Activated B cell treated with CpG ODN at 0.5 μM for 24 hours (primary cell): ENCODE data around the gene CDC42EP1. TPM values are rescaled to one million over a fixed set of nuclear protein-coding genes. Genes with fewer than 3 reads are reported as not detected.
"Not testable (repeated sequence)": the region's sequence is repeated elsewhere in the genome, so short reads cannot be mapped to it uniquely, and the experiment has no call there.

Experiments
- ATAC-seq: fragments of 200-7000 bp; cut with Tn5 transposase; one replicate; pipeline ENCODE4 v1.10.0; 2021; ENCODE audit warnings: low read depth, mild to moderate bottlenecking, moderate library complexity
- CTCF ChIA-PET: fragments of 350-600 bp; sonication (Branson Sonifier 250); formaldehyde crosslinking; loops from one replicate; lab custom pipeline; 2021; ENCODE audit warnings: antibody characterized with exemption; lab: Charles Lee
- POLR2A ChIA-PET: fragments of 350-600 bp; sonication (Branson Sonifier 250); formaldehyde crosslinking; loops from one replicate; lab custom pipeline; 2021; ENCODE audit warnings: antibody characterized with exemption; lab: Charles Lee
- DNase-seq: peaks from one replicate; pipeline ENCODE4 v3.0.0; 2022
- H3K27ac Mint-ChIP-seq: one replicate; pipeline ENCODE4 v1.8.0; 2020; ENCODE audit warnings: mixed read lengths
- H3K27me3 Mint-ChIP-seq: one replicate; pipeline ENCODE4 v1.8.0; 2021; ENCODE audit warnings: mixed read lengths
- H3K36me3 Mint-ChIP-seq: one replicate; pipeline ENCODE4 v1.8.0; 2021; ENCODE audit warnings: low read depth, mixed read lengths
- H3K4me1 Mint-ChIP-seq: one replicate; pipeline ENCODE4 v1.8.0; 2021; ENCODE audit warnings: mixed read lengths
- H3K4me3 Mint-ChIP-seq: one replicate; pipeline ENCODE4 v1.8.0; 2020; ENCODE audit warnings: mild to moderate bottlenecking, mixed read lengths
- H3K9me3 Mint-ChIP-seq: one replicate; pipeline ENCODE4 v1.8.0; 2020; ENCODE audit warnings: mixed read lengths
- CTCF ChIP-seq: fragments of 200-600 bp; IDR thresholded peaks from one replicate; pipeline ENCODE4 v1.8.0; 2022; ENCODE audit warnings: antibody characterized with exemption, mild to moderate bottlenecking
- intact Hi-C: fragments of 100-400 bp; cut with micrococcal nuclease; formaldehyde crosslinking; loops from one replicate; pipeline ENCODE4 v1.15.1; 2024
- total RNA-seq: library from RNA; stranded (reverse); gene quantifications from 2 replicates; pipeline ENCODE4 v1.2.3, GENCODE V29; 2022

Gene CDC42EP1
- total RNA-seq, 1 donor from 2014 or later, result not detected

- H3K4me3 Mint-ChIP-seq, result no peak overlapping the region
- peaks cover 23% of the 10 kb centered on the region for H3K4me1 Mint-ChIP-seq
- no peak overlapping the region for H3K27ac Mint-ChIP-seq
- H3K27me3 Mint-ChIP-seq, result peaks cover 10% of the 10 kb centered on the region
- no peak for TF ChIP-seq CTCF
- ATAC-seq (no peak), DNase-seq (no peak)
- ChIA-PET CTCF (no interaction called here), POLR2A (no interaction called here)
- H3K36me3 Mint-ChIP-seq, result no peaks in the 10 kb centered on the region
- intact Hi-C loops, result no loop called here
- no peaks in the 10 kb centered on the region for H3K9me3 Mint-ChIP-seq
These were observed 25.1 kb upstream of the CDC42EP1 start for GRCh38 chr22:37535159-37535558.

GRCh38 chr22:37538590-37539357 is 21.5 kb upstream of the CDC42EP1 start:
- ChIA-PET CTCF (interaction anchor here (1.6 to 15.2 kb wide), 4 partner anchors 11 to 54 kb away, joined by 3 to 255 read pairs (median 18); partner anchors contain the start of gene CDC42EP1), POLR2A (interaction anchor here (0.7 to 2.4 kb wide), 4 partner anchors 28 to 296 kb away, joined by 3 to 22 read pairs (median 6); no protein-coding TSS in a partner anchor)
- intact Hi-C loops, result loop anchor here (1.0 to 2.0 kb wide), 3 partner anchors 29 to 324 kb away; no protein-coding TSS in a partner anchor
- Mint-ChIP-seq H3K9me3 (no peaks in the 10 kb centered on the region), H3K4me3 (peak overlapping the region; percentile 24), H3K4me1 (peaks cover 28% of the 10 kb centered on the region), H3K27me3 (peaks cover 21% of the 10 kb centered on the region), H3K36me3 (no peaks in the 10 kb centered on the region), H3K27ac (peak overlapping the region; percentile 41)
- ATAC-seq (peak; percentile 100), DNase-seq (peak; percentile 81)
- TF ChIP-seq CTCF, result peak; percentile 74

- peaks cover 22% of the 10 kb centered on the region for H3K4me1 Mint-ChIP-seq
- ChIA-PET POLR2A (interaction anchor here (1.3 to 2.4 kb wide), 2 partner anchors 27 to 53 kb away, joined by 3 to 22 read pairs; no protein-coding TSS in a partner anchor), CTCF (interaction anchor here (1.6 to 15.2 kb wide), 4 partner anchors 10 to 53 kb away, joined by 6 to 255 read pairs (median 18); partner anchors contain the start of gene CDC42EP1)
- H3K27me3 Mint-ChIP-seq, result peaks cover 21% of the 10 kb centered on the region
- H3K9me3 Mint-ChIP-seq, H3K27ac Mint-ChIP-seq, H3K4me3 Mint-ChIP-seq, H3K36me3 Mint-ChIP-seq, ATAC-seq, DNase-seq: not testable (repeated sequence)
- intact Hi-C loops, result loop anchor here (2.0 kb wide), 1 partner anchor 323 kb away; no protein-coding TSS in a partner anchor
These were observed 20.5 kb upstream of the CDC42EP1 start for GRCh38 chr22:37539790-37540189.

GRCh38 chr22:37542416-37542815 is 17.9 kb upstream of the CDC42EP1 start:
- H3K9me3 Mint-ChIP-seq, intact Hi-C loops, ATAC-seq, DNase-seq, H3K36me3 Mint-ChIP-seq, H3K27ac Mint-ChIP-seq, H3K4me3 Mint-ChIP-seq: not testable (repeated sequence)
- peaks cover 25% of the 10 kb centered on the region for H3K4me1 Mint-ChIP-seq
- CTCF ChIA-PET, result interaction anchor here (2.4 to 15.2 kb wide), 2 partner anchors 23 to 50 kb away, joined by 13 to 255 read pairs; partner anchors contain the start of gene CDC42EP1
- POLR2A ChIA-PET, result interaction anchor here (0.7 to 1.2 kb wide), 3 partner anchors 23 to 25 kb away, joined by 3 read pairs; no protein-coding TSS in a partner anchor
- H3K27me3 Mint-ChIP-seq, result peaks cover 26% of the 10 kb centered on the region

- TF ChIP-seq CTCF, result no peak
- Mint-ChIP-seq H3K4me3 (no peak overlapping the region), H3K4me1 (peaks cover 22% of the 10 kb centered on the region), H3K27ac (no peak overlapping the region), H3K36me3 (no peaks in the 10 kb centered on the region), H3K27me3 (peaks cover 26% of the 10 kb centered on the region), H3K9me3 (no peaks in the 10 kb centered on the region)
- DNase-seq, result no peak
- ATAC-seq, result no peak
- ChIA-PET POLR2A (no interaction called here), CTCF (interaction anchor here (0.7 to 15.2 kb wide), 3 partner anchors 23 to 1724 kb away, joined by 3 to 255 read pairs (median 13); partner anchors contain the start of gene CDC42EP1)
- intact Hi-C loops, result no loop called here
These were observed 17.3 kb upstream of the CDC42EP1 start for GRCh38 chr22:37542959-37543358.
